ENCODE measurements around the gene APOBEC4. TPM values are rescaled to one million over a fixed set of nuclear protein-coding genes. Genes with fewer than 3 reads are reported as not detected.

The APOBEC4 gene
- total and polyA plus RNA-seq, 3 donors from 2014 or later, result 4.9 to 23.7 (median 5.0) TPM

- Histone ChIP-seq H3K4me1 (peaks cover 4% of the 10 kb centered on the region), H3K9me3 (no peaks in the 10 kb centered on the region), H3K27ac (no peak overlapping the region), H3K36me3 (ENCODE audit: low read depth, missing control alignments) (no peaks in the 10 kb centered on the region), H3K4me3 (no peak overlapping the region), H3K27me3 (no peaks in the 10 kb centered on the region)
- DNase-seq, result no peak
- TF ChIP-seq CTCF (IDR thresholded peaks at IDR 0.05) (no peak), POLR2A (IDR thresholded peaks at IDR 0.05) (no peak)
- intact Hi-C loops (cut with DNase I; ENCODE audit: low total_unique reads), result loop anchor here (10.0 kb wide), 1 partner anchor 261 kb away; no protein-coding TSS in a partner anchor
- 86 to 93% methylated on average over 3 of the region's 3 CpGs for WGBS, 2 donors
Observed at GRCh38 chr1:183653462-183653794, 312 bp upstream of the APOBEC4 start.

GRCh38 chr1:183652107-183652506 lies 1.0 kb downstream of the APOBEC4 start:
- H3K4me1 ChIP-seq, result peaks cover 4% of the 10 kb centered on the region
- no peak for TF ChIP-seq POLR2A (IDR thresholded peaks at IDR 0.05)
- no peak for TF ChIP-seq CTCF (IDR thresholded peaks at IDR 0.05)
- H3K4me3 ChIP-seq, result no peak overlapping the region
- no peak for DNase-seq
- intact Hi-C loops (cut with DNase I; ENCODE audit: low total_unique reads), result loop anchor here (10.0 kb wide), 1 partner anchor 263 kb away; no protein-coding TSS in a partner anchor
- H3K36me3 ChIP-seq (ENCODE audit: low read depth, missing control alignments), result no peaks in the 10 kb centered on the region
- no peaks in the 10 kb centered on the region for H3K9me3 ChIP-seq
- WGBS, 2 donors, result 69 to 77% methylated on average over 1 of the region's 1 CpG
- H3K27ac ChIP-seq, result no peak overlapping the region
- H3K27me3 ChIP-seq, result no peaks in the 10 kb centered on the region

GRCh38 chr1:183651612-183652011 lies 1.5 kb downstream of the APOBEC4 start:
- H3K4me1 ChIP-seq, result peaks cover 4% of the 10 kb centered on the region
- 83 to 87% methylated on average over 5 of the region's 5 CpGs for WGBS, 2 donors
- DNase-seq, result no peak
- intact Hi-C loops (cut with DNase I; ENCODE audit: low total_unique reads), result loop anchor here (10.0 kb wide), 1 partner anchor 263 kb away; no protein-coding TSS in a partner anchor
- TF ChIP-seq POLR2A (IDR thresholded peaks at IDR 0.05) (no peak), CTCF (IDR thresholded peaks at IDR 0.05) (no peak)
- no peaks in the 10 kb centered on the region for H3K9me3 ChIP-seq
- no peak overlapping the region for H3K4me3 ChIP-seq
- no peaks in the 10 kb centered on the region for H3K27me3 ChIP-seq
- no peaks in the 10 kb centered on the region for H3K36me3 ChIP-seq (ENCODE audit: low read depth, missing control alignments)
- H3K27ac ChIP-seq, result no peak overlapping the region

GRCh38 chr1:183648042-183648441 lies 5.1 kb downstream of the APOBEC4 start:
- no peak for DNase-seq
- no peaks in the 10 kb centered on the region for H3K9me3 ChIP-seq
- no peaks in the 10 kb centered on the region for H3K4me1 ChIP-seq
- intact Hi-C loops (cut with DNase I; ENCODE audit: low total_unique reads), result no loop called here
- 94 to 97% methylated on average over 8 of the region's 8 CpGs for WGBS, 2 donors
- TF ChIP-seq CTCF (IDR thresholded peaks at IDR 0.05) (no peak), POLR2A (IDR thresholded peaks at IDR 0.05) (no peak)
- H3K27me3 ChIP-seq, result no peaks in the 10 kb centered on the region
- no peaks in the 10 kb centered on the region for H3K36me3 ChIP-seq (ENCODE audit: low read depth, missing control alignments)
- no peak overlapping the region for H3K27ac ChIP-seq
- H3K4me3 ChIP-seq, result no peak overlapping the region

GRCh38 chr1:183646776-183647175 lies 6.3 kb downstream of the APOBEC4 start:
- TF ChIP-seq POLR2A (IDR thresholded peaks at IDR 0.05), result no peak
- TF ChIP-seq CTCF (IDR thresholded peaks at IDR 0.05), result no peak
- Histone ChIP-seq H3K27me3 (no peaks in the 10 kb centered on the region), H3K4me3 (no peak overlapping the region), H3K36me3 (ENCODE audit: low read depth, missing control alignments) (no peaks in the 10 kb centered on the region), H3K9me3 (no peaks in the 10 kb centered on the region), H3K27ac (no peak overlapping the region), H3K4me1 (no peaks in the 10 kb centered on the region)
- DNase-seq, result no peak
- intact Hi-C loops (cut with DNase I; ENCODE audit: low total_unique reads), result no loop called here
